Skeletal muscle tissue (tissue), 4 donors: ENCODE data around the gene SLC26A1. TPM values are rescaled to one million over a fixed set of nuclear protein-coding genes. Genes with fewer than 3 reads are reported as not detected.

Experiments used
- H3K27ac ChIP-seq: one replicate; pipeline ENCODE4 v1.7.0; 2013; ENCODE audit warnings: mild to moderate bottlenecking, low read depth, low read length, inconsistent platforms
- H3K27me3 ChIP-seq, 3 donors: one replicate each; pipeline ENCODE4 v1.7.0; 2013; ENCODE audit warnings: low read length in 3 of 3; ENCODE audit not compliant: control insufficient read depth in 3 of 3, insufficient read depth in 3 of 3
- H3K36me3 ChIP-seq, 3 donors: one replicate each; pipeline ENCODE4 v1.7.0; 2013; ENCODE audit warnings: low read length in 3 of 3; ENCODE audit not compliant: control insufficient read depth in 3 of 3, insufficient read depth in 3 of 3
- H3K4me1 ChIP-seq, 3 donors: one replicate each; pipeline ENCODE4 v1.7.0; 2013; ENCODE audit warnings: low read length in 3 of 3, mild to moderate bottlenecking in 3 of 3; ENCODE audit not compliant: control insufficient read depth in 3 of 3, insufficient read depth in 3 of 3
- H3K4me3 ChIP-seq, 3 donors: one replicate each; pipeline ENCODE4 v1.7.0; 2013; ENCODE audit warnings: low read length in 3 of 3
- H3K9ac ChIP-seq, 3 donors: one replicate each; pipeline ENCODE4 v1.7.0; 2013; ENCODE audit warnings: low read length in 3 of 3, mild to moderate bottlenecking in 3 of 3, moderate library complexity in 2 of 3, low read depth in 1 of 3
- H3K9me3 ChIP-seq, 3 donors: one replicate each; pipeline ENCODE4 v1.7.0; 2013; ENCODE audit warnings: low read length in 3 of 3; ENCODE audit not compliant: control insufficient read depth in 3 of 3
- total RNA-seq: library from RNA; depleted of rRNA; stranded (reverse); fragments of >200 nt; gene quantifications from one replicate; pipeline ENCODE4 v1.2.3, GENCODE V29; 2014
- donor health status: Osteomylitis.

SLC26A1 gene
- total RNA-seq, 1 donor from 2014 or later = not detected

DNA sequence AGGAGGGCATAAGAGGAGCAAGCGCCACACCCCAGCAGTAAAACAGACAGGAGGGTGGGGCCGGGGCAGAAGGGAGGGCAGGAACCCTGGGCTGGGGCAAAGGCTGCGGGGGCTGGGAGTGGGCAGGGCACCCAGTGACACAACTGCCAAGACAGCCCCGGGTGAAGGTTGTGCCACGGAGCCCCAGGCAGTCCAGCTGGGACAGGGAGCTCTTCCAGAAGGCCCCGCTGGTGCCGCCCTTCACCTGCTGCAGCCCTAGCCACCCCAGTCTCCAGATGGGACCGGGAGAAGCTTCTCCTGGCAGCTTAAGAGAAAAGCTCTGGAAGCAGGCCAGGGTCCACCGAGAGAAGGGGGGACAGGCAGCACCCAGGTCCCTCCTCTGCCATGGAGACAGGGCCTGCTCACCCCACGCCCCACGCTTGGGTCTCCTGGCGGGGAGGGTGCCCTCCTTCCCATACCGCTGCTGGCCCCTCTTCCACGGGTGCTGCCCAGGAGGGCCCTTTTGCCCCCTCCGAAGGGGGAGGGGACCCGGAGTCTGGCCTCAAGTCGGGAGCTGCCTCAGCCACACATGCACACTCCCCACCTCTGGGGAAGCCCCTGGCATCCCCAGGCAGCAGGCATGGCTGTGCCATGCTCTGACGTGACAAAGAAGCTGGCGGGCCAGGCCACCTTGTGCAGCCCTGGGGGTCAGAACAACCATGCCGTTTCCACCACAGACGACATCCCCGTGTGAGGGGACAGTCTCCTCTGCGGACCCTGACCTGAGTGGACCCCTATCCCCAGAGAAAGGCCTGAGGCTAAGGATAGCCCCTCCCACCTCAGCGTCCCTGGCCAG is 21.3 kb downstream of the SLC26A1 start:
- no peaks in the 10 kb centered on the region for H3K9me3 ChIP-seq
- H3K27ac ChIP-seq = no peak overlapping the region
- H3K9ac ChIP-seq = peak overlapping the region; percentile 65 to 82 (median 73)
- peak overlapping the region; percentile 38 to 82 (median 71) for H3K4me3 ChIP-seq
- H3K27me3 ChIP-seq = peaks cover 0 to 15% (median 9%) of the 10 kb centered on the region in 3 donors
- peaks cover 20 to 25% (median 21%) of the 10 kb centered on the region in 3 donors for H3K4me1 ChIP-seq
- H3K36me3 ChIP-seq = no peaks in the 10 kb centered on the region

GRCh38 chr4:970854-971520 is 22.2 kb downstream of the SLC26A1 start:
- H3K4me1 ChIP-seq = peaks cover 20 to 25% (median 21%) of the 10 kb centered on the region in 3 donors
- H3K27ac ChIP-seq = no peak overlapping the region
- H3K4me3 ChIP-seq = no peak overlapping the region
- no peaks in the 10 kb centered on the region for H3K9me3 ChIP-seq
- H3K27me3 ChIP-seq = peaks cover 0 to 15% (median 9%) of the 10 kb centered on the region in 3 donors
- H3K9ac ChIP-seq = peak overlapping the region in 1 of 3 donors; percentile 82
- H3K36me3 ChIP-seq = peaks cover 0 to 9% (median 2%) of the 10 kb centered on the region in 3 donors

DNA sequence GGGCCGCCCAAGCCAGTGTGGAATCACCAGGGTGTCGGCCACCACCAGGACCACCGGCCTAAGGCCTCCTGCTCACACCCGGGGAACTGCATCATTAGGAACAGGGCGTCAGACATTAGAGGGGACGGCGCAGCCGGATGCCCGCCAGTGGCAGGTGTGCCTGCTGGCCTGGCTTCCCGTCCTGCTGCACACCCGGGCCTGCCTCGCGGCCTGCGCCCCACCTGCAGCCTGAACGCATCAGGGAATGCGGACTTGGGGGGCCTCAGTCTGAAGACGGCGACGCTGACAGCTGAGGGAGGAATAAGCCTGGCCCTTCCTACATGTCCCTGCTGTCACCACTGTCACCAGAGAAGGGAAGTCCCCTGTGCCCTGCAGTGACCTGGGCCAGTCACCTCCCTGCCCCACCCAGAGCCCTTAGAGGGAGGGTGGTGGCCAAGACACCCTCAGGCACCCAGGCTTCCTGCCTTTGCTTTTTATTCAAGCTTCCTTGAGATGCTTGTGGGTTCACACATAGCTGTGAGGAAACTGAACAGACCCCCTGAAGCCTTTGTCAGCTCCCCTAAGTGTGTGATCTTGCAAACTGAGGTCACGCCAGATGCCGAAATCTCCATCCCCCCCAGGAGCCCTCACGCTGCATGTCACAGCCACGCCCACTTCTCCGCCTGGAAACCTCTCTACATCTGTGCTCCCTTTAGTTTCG is 23.0 kb downstream of the SLC26A1 start:
- H3K4me1 ChIP-seq = peaks cover 20 to 25% (median 21%) of the 10 kb centered on the region in 3 donors
- H3K27me3 ChIP-seq = peaks cover 0 to 15% (median 9%) of the 10 kb centered on the region in 3 donors
- no peak overlapping the region for H3K4me3 ChIP-seq
- no peak overlapping the region for H3K27ac ChIP-seq
- H3K36me3 ChIP-seq = peaks cover 0 to 10% (median 4%) of the 10 kb centered on the region in 3 donors
- no peak overlapping the region for H3K9ac ChIP-seq
- no peaks in the 10 kb centered on the region for H3K9me3 ChIP-seq

GRCh38 chr4:968621-969394 is 24.4 kb downstream of the SLC26A1 start:
- Histone ChIP-seq H3K4me3 (no peak overlapping the region), H3K9ac (no peak overlapping the region), H3K27ac (no peak overlapping the region), H3K36me3 (peaks cover 2 to 10% (median 10%) of the 10 kb centered on the region in 3 donors), H3K27me3 (peaks cover 0 to 15% (median 9%) of the 10 kb centered on the region in 3 donors), H3K9me3 (no peaks in the 10 kb centered on the region), H3K4me1 (peaks cover 20 to 25% (median 21%) of the 10 kb centered on the region in 3 donors)

GRCh38 chr4:968221-968620 is 25.0 kb downstream of the SLC26A1 start:
- no peak overlapping the region for H3K4me3 ChIP-seq

DNA sequence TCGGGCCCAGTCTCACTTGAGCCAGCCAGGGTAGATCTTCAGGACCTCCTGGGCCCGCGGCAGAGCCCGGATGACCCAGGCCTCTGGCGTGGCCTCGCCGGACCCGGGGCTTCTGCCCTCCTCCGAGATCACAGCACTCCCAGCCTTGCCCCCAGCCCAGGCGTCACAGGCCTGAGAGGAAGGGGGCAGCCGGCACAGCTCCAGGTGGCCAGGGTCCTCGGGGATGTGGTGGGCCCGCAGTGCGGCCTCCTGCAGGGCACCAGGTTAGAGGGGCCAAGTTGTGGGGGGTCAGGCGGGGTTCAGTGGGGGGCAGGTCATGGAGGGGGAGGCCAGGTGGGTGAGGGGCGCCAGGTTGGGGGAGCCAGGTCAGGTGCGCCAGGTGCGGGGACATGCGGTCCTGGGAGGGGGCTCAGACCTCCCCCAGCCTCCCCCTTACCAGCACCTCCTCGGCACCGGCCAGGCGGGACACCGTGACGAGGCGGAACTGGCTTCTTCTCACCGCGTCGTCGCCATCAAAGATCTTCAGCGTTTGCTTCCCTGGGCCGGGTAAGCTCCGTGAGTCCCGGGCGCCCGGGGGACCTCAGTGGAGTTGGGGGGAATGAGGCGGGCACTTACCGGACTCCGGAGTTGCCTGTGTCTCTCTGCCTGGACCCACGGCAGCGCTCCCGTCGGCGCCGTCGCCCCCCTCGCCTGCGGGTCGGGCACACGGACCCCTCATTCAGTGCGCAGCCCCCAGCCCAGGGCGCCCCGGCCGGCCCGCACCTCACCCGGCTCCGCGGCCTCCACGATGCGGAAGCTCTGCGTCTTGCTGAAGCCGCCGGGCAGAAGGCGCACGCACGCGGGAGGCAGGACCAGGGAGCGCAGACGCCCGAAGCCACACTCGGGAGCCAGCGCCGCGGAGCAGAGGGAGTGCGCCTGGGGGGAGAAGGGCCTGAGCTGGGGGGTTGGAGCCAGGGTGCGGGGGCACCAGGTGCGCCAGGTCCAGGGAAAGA is 25.8 kb downstream of the SLC26A1 start:
- peaks cover 2 to 10% (median 10%) of the 10 kb centered on the region in 3 donors for H3K36me3 ChIP-seq

More at GRCh38 chr4:968221-968620, 25.0 kb downstream of the SLC26A1 start:
- peaks cover 0 to 15% (median 9%) of the 10 kb centered on the region in 3 donors for H3K27me3 ChIP-seq
- peaks cover 2 to 10% (median 10%) of the 10 kb centered on the region in 3 donors for H3K36me3 ChIP-seq
- H3K9me3 ChIP-seq = no peaks in the 10 kb centered on the region
- peaks cover 20 to 25% (median 21%) of the 10 kb centered on the region in 3 donors for H3K4me1 ChIP-seq
- H3K9ac ChIP-seq = no peak overlapping the region
- H3K27ac ChIP-seq = no peak overlapping the region

DNA sequence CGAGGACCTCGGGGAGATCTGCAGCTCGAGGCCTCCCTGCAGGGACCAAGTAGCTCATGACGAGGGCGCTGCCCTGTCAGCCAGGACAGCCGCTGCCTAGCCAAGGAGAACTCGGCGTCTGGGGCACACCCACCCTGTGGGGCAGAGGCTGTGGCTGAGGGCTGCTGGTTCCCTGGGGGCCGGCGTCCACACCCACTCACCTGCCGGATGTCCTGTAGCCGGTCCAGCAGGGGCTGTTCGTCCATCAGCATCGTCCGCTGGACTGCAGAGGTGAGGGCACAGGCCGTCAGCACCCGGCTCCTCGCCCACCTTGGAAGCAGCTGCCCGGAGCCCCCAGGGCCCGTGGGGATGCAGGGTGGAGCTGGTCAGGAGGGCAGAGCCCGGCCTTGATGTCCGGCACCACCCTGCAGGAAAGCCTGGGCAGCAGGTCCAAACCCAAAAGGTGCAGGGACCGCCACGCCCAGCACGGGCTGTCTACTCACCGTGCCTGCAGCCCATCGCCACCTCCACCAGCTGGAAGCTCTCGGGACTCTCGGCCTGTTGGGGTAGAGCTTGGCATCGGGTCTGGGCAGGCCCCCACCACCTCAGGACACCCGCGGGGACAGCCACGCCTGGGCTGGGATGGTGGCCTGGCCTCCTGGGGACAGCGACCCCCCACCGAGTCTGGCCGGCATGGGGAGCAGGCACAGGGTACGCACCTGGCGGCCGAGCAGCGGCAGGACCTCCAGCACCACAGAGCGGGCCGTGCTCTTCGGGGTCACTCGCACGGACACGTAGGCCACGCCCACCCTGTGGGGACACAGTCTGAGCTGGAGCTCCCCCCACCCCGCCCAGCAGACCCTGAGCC is 26.7 kb downstream of the SLC26A1 start:
- Histone ChIP-seq H3K9me3 (no peaks in the 10 kb centered on the region), H3K4me1 (peaks cover 5 to 11% (median 6%) of the 10 kb centered on the region in 3 donors), H3K36me3 (peaks cover 5 to 12% (median 10%) of the 10 kb centered on the region in 3 donors), H3K9ac (no peak overlapping the region), H3K27ac (no peak overlapping the region), H3K4me3 (no peak overlapping the region), H3K27me3 (peaks cover 0 to 15% (median 9%) of the 10 kb centered on the region in 3 donors)

More for the DNA sequence above, 25.8 kb downstream of the SLC26A1 start:
- peaks cover 14 to 20% (median 15%) of the 10 kb centered on the region in 3 donors for H3K4me1 ChIP-seq
- no peak overlapping the region for H3K27ac ChIP-seq
- no peak overlapping the region for H3K9ac ChIP-seq
- no peak overlapping the region for H3K4me3 ChIP-seq
- H3K9me3 ChIP-seq = no peaks in the 10 kb centered on the region
- peaks cover 0 to 15% (median 9%) of the 10 kb centered on the region in 3 donors for H3K27me3 ChIP-seq

DNA sequence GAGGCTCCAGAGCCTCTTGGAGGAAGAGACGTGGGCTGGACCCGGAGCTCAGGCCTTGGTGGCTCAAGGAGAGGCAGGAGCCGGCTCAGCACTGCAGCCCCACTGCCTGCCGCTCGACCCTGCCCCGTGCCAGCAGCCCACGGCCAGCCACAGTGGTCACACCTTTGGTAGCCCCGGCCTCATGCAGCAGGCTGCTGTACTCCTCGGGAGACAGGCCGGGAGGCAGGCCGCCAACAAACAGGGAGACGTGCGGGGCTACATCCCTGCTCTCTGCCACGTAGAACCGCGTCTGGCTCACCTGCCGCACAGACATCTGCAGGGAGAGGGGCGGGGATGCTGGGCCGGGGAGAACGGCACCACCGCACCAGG is 27.5 kb downstream of the SLC26A1 start:
- Histone ChIP-seq H3K27me3 (peaks cover 0 to 12% (median 9%) of the 10 kb centered on the region in 3 donors), H3K4me1 (peaks cover 0 to 3% (median 0%) of the 10 kb centered on the region in 3 donors), H3K36me3 (peaks cover 5 to 14% (median 10%) of the 10 kb centered on the region in 3 donors), H3K4me3 (no peak overlapping the region), H3K9me3 (no peaks in the 10 kb centered on the region), H3K27ac (no peak overlapping the region), H3K9ac (no peak overlapping the region)
